GM12801 (cell line): ENCODE results near the gene OSBPL10.

Source experiments
- CTCF ChIP-seq: IDR thresholded peaks from one replicate; pipeline ENCODE4 v1.5.1; 2011; ENCODE audit warnings: control low read depth; ENCODE audit not compliant: insufficient read length; ENCODE audit errors: extremely low read depth

The OSBPL10 gene

DNA sequence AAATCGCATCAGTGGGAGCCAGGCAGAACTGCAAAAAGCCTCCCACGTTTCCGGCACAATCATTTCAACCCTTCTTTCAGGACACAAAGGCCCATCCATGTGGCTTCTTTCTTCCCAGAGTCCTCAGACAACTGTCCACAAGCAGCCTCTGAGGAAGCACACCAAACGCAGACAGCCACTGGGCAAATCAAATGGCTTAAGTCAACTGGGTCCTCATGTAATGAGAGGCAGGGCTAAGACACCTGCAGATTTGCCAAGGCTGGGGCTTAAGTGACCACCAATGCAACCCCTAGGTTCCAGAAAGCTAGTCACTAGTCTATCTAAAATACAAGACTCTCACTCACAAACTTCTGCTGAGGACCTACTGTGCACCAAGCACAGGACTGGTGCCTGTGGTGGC, 8.0 kb downstream of the OSBPL10 start:
- TF ChIP-seq CTCF: no peak

DNA sequence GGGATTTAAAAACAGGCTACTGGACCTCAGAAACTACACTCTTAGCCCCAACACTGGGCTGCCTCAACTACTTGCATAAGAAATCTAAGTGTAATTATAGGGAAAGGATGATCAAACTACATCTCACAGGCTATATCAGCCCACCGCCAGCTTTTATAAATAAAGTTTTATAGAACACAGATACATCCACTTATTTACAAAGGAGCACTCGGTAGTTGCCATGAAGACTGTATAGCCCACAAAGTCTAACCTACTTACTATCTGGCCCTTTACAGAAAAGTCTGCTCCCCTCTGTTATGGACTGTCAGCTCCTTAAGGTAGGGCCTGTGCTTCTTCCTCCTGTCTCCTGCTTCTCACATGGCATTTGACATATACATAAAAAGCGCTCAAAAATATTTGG, 9.5 kb downstream of the OSBPL10 start:
- no peak for TF ChIP-seq CTCF

- no peak for TF ChIP-seq CTCF
These were observed 12.1 kb downstream of the OSBPL10 start for GRCh38 chr3:31968927-31969418.

DNA sequence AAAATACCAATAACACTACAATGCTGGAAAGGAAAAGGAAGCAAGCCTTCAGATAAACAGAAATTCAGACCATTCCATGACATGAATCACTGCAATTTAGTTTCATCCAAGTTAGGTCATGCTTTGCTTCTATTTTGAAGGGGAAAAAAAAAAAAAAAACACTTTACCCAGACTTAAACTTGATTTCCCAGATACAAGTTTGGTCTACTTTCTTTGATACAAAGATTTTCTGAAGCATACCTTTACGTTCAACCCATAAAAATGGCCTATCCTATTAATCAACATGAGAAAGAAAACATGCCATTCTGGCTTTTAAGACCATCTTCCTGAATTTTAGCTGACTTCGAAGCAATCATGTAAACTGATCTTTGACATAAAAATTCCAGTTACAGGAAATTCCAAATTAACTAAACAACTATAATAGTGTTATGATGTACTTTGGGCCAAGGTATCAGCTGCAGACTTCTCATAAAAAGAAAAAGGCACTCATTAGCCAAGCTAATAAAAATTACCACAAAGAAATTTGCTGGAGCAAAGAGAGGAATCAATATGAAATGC, 12.6 kb downstream of the OSBPL10 start:
- no peak for TF ChIP-seq CTCF

DNA sequence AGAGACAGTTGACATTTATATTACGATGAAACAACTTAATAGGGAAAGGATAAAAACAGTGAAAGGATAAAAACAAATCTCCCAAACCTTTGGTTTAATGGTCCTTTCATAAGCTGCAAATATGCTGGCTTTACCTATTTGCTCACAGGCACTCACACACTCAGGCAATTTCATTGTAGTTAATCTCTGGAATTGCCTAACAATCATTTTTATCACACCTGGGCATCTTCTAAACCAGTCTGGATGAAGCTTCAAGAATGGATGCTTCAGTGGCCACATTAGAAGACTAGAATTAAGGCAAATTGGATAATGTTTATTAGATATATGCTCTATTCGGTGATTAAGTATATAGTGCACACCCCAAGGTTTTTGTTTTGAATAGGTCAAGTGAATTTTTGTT, 13.5 kb downstream of the OSBPL10 start:
- TF ChIP-seq CTCF: no peak

GRCh38 chr3:31966978-31967591, 14.0 kb downstream of the OSBPL10 start:
- no peak for TF ChIP-seq CTCF

DNA sequence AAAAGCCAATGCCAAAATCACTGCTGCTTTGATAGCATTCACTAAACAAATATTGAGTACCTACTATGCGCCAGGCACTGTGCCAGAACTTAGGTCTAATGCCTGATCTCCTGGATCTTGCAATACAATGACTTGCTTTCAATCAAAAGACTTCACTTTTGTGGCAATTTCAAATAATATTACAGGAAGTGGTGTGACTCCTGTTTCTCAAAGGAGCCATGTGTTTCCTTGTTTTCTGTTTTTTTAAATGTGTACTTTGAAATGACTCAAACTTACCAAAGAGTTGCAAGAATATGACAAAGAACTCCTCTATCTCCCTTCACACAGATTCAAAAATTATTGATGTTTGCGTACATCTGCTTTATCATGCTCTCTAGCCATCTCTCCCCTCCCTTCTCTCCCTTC, 18.3 kb downstream of the OSBPL10 start:
- TF ChIP-seq CTCF: no peak
